ENCODE results near the gene ASIC3.
"Not testable (repeated sequence)": the region's sequence is repeated elsewhere in the genome, so short reads cannot be mapped to it uniquely, and the experiment has no call there.

DNA sequence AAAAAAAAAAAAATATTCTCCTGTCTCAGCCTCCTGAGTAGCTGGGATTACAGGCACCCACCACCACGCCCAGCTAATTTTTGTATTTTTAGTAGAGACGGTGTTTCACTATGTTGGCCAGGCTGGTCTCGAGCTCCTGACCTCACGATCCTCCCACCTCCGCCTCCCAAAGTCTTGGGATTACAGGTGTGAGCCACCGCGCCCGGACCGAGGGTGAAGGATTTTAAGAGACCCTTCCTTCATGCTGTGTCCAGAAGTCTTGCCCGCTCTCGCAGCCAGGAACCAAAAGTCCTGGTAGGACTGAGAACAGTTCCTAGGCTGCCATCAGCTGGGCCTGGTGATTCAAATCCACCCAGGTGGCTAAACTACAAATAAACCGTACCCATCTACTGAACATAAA is 36.7 kb upstream of the ASIC3 start:
- TF ChIP-seq CTCF, POLR2A (IDR thresholded peaks at IDR 0.05): not testable (repeated sequence)

Measured in right lobe of liver (tissue), 4 donors.